ENCODE results near the gene SLF2. TPM values are rescaled to one million over a fixed set of nuclear protein-coding genes. Genes with fewer than 3 reads are reported as not detected.
A peak's percentile ranks its signal among the peaks of the same experiment; 100 is the strongest.

The SLF2 gene
- total and polyA plus RNA-seq, 2 of the 13 experiments (the other 11 are each of a cell fraction or from before 2014, with no cell fraction given) = 12.2 to 48.1 TPM

DNA sequence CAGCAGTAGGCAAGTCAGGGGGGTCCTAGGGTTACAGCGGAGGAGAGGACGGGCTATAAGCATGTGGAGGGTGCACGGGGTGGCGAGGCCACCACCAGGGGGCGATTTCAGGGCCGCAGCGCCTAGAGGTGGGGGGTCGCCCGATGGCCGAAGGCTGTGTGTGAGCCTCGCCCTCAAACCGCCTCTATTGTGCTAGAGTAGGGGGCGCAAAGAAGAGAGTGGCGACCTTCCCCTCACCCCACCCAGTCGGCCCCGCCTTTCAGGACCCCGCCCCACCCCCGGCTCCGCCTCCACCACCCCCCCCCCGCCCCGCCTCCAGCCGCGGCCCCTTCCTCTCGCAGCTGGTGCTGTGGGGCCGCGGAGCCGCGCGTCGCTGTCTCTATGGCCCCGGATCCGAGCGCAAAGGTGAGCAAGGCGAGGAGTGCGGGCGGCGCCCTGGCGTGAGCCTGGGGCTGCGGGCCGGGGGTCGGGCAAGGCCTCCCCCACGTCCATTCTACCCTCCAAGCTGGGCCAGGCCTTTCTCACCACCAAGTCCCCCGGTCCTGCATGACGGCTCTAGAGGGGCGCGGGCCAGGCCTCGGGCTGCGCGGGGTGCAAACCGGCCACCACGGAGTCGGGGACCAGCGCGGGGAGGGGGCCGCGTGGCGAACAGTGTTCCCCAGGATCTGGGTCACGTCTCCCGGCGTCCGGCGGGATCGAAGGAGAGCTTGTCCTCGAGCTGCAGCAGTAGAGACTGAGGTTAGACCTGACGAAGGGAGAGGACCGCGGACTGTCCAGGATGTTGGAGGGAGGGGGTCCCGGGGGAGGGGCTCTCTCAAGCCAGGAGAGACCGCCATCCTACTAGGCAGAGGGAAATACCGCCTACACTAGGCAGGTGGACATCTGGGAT lies 56.7 kb downstream of the SLF2 start, which contains the start of gene SEMA4G (continued):
- TF ChIP-seq, protein P1, sequence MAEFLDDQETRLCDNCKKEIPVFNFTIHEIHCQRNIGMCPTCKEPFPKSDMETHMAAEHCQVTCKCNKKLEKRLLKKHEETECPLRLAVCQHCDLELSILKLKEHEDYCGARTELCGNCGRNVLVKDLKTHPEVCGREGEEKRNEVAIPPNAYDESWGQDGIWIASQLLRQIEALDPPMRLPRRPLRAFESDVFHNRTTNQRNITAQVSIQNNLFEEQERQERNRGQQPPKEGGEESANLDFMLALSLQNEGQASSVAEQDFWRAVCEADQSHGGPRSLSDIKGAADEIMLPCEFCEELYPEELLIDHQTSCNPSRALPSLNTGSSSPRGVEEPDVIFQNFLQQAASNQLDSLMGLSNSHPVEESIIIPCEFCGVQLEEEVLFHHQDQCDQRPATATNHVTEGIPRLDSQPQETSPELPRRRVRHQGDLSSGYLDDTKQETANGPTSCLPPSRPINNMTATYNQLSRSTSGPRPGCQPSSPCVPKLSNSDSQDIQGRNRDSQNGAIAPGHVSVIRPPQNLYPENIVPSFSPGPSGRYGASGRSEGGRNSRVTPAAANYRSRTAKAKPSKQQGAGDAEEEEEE (CRISPR knock-in tag; IDR thresholded peaks at IDR 0.05; ENCODE audit: borderline replicate concordance) = no peak
- TF ChIP-seq SALL2 (CRISPR knock-in tag; IDR thresholded peaks at IDR 0.05) (peak; percentile 82; the same call in 1 of the 2 replicates), NFYB (CRISPR knock-in tag; IDR thresholded peaks at IDR 0.05) (no peak), ZFP36L1 (CRISPR knock-in tag; IDR thresholded peaks at IDR 0.05) (0 out of 2 replicates have a peak, but pooled peaks have one; percentile 34), KDM5B (CRISPR knock-in tag; IDR thresholded peaks at IDR 0.05; ENCODE audit: borderline replicate concordance) (peak; percentile 60), MATR3 (CRISPR knock-in tag; IDR thresholded peaks at IDR 0.05) (no peak), ZNF441 (CRISPR knock-in tag; IDR thresholded peaks at IDR 0.05; ENCODE audit: borderline replicate concordance) (peak; percentile 61; the same call in 1 of the 2 replicates), CCDC6 (CRISPR knock-in tag; IDR thresholded peaks at IDR 0.05) (peak; percentile 24; the same call in 1 of the 2 replicates), ZNF605 (CRISPR knock-in tag; IDR thresholded peaks at IDR 0.05) (peak; percentile 56; the same call in 1 of the 2 replicates), MYNN (CRISPR knock-in tag; IDR thresholded peaks at IDR 0.05; ENCODE audit: low read depth) (no peak), BORCS8-MEF2B (CRISPR knock-in tag; IDR thresholded peaks at IDR 0.05) (0 out of 2 replicates have a peak, but pooled peaks have one; percentile 51), CAMTA2 (CRISPR knock-in tag; IDR thresholded peaks at IDR 0.05; ENCODE audit: borderline replicate concordance) (0 out of 2 replicates have a peak, but pooled peaks have one; percentile 26), RFXANK (CRISPR knock-in tag; IDR thresholded peaks at IDR 0.05) (no peak)
- TF ChIP-seq, protein P2, sequence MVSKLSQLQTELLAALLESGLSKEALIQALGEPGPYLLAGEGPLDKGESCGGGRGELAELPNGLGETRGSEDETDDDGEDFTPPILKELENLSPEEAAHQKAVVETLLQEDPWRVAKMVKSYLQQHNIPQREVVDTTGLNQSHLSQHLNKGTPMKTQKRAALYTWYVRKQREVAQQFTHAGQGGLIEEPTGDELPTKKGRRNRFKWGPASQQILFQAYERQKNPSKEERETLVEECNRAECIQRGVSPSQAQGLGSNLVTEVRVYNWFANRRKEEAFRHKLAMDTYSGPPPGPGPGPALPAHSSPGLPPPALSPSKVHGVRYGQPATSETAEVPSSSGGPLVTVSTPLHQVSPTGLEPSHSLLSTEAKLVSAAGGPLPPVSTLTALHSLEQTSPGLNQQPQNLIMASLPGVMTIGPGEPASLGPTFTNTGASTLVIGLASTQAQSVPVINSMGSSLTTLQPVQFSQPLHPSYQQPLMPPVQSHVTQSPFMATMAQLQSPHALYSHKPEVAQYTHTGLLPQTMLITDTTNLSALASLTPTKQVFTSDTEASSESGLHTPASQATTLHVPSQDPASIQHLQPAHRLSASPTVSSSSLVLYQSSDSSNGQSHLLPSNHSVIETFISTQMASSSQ (IDR thresholded peaks at IDR 0.05; ENCODE audit: low read depth) = no peak
- TF ChIP-seq, protein P2 (CRISPR knock-in tag; IDR thresholded peaks at IDR 0.05; ENCODE audit: borderline replicate concordance) = peak; percentile 67; the same call in 1 of the 2 replicates
- TF ChIP-seq, protein P3, sequence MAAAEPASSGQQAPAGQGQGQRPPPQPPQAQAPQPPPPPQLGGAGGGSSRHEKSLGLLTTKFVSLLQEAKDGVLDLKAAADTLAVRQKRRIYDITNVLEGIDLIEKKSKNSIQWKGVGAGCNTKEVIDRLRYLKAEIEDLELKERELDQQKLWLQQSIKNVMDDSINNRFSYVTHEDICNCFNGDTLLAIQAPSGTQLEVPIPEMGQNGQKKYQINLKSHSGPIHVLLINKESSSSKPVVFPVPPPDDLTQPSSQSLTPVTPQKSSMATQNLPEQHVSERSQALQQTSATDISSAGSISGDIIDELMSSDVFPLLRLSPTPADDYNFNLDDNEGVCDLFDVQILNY (CRISPR knock-in tag; conservative IDR thresholded peaks at IDR 0.05) = 0 out of 2 replicates have a peak, but pooled peaks have one; percentile 30
- TF ChIP-seq, protein P4, sequence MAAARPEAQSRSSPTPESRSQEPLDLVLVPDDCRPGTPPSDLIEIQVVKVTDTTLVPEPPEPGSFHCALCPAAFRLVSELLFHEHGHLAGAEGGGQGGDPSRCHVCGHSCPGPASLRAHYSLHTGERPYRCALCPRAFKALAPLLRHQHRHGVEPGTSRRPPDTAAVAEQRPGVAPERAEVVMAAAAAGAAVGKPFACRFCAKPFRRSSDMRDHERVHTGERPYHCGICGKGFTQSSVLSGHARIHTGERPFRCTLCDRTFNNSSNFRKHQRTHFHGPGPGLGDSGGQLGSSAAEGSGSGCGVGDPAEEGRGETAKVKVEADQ (CRISPR knock-in tag; IDR thresholded peaks at IDR 0.05; ENCODE audit: borderline replicate concordance) = peak; percentile 28; the same call in 1 of the 2 replicates

Data from HepG2 (cell line).